Stimulated activated CD4-positive, alpha-beta T cell treated with anti-CD3 and anti-CD28 coated beads, Interleukin-12 subunit alpha, Interleukin-12 subunit beta, amount 100 ng/mL, for 24 hours (primary cell): ENCODE results near the gene MUC13.

Experiments used
- DNase-seq, 2 experiments: peaks; one replicate each; pipeline ENCODE4 v3.0.0-alpha.2; 2020; ENCODE audit warnings: low read depth in 2 of 2

The MUC13 gene

DNA sequence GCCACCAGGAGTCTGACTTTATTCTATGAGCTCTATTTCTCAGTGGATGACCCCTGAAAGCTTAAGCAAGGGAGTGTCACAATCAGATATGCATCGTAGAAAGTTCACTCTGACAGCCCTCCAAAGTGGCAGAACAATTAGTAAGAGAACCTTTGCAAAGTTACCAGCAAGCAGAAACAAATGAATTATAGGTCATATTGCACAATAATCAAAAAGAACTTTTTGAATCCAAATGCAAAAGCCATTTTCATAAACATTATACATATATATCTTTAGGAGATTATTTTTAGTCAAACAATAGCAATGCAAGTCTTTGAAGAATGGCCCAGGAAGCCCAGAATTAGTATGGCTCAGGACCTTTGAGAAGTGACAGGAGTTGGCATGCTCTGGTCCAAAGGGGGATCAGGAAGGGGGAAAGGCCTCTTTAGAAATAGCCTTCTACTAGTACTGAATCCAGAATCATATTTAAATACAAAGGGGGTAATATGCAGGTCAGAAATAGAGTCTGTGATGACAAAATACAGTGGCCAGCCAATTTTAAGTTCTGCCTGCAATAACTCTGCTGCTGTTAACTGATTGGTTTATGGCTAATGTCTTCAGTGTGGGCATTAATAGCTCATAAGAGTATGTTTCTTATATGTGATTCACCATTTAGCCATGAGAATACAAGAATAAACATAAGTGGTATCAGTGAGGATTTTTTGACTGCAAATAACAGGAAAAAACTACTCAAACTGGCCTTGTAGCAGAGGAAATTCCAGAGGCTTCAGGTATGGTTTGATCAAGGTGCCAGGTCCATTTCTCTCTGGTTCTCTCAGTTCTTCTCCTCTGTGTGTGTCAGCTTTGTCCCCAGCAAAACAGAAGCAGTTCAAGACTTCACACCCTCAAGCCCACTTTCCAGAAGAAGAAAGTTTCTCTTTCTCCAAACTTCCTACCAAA is 30.4 kb downstream of the MUC13 start:
- no peak for DNase-seq

DNA sequence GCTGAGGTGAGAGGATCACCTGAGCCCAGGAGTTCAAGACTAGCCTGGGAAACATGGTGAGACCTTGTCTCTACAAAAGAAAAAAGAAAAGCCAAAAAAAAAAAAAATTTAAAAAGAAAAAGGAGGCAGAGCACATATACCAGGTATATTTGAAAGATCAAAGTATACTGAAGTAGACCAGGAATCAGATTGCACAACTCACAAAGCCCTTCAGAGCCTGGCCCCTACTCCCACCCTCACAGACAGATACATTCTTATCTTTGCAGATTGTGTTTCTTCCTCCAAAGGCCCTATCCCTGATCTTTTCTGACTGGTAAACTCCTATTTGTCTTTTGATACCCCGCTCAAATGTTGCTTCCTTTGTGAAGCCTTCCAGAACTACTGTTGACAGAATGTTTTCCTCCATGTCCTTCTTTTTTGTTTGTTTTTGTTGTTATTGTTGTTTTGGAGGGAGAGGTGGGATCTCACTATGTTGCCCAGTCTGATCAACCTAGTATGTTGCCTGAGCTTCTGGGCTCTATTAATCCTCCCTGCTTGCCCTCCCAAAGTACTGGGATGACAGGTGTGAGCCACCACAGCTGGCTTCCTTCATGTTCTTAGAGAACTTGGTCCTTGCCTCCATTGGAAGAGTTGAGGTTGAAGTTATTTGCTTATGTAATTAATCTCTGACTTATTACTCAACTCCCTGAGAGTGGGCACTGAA is 37.6 kb downstream of the MUC13 start:
- DNase-seq: no peak

DNA sequence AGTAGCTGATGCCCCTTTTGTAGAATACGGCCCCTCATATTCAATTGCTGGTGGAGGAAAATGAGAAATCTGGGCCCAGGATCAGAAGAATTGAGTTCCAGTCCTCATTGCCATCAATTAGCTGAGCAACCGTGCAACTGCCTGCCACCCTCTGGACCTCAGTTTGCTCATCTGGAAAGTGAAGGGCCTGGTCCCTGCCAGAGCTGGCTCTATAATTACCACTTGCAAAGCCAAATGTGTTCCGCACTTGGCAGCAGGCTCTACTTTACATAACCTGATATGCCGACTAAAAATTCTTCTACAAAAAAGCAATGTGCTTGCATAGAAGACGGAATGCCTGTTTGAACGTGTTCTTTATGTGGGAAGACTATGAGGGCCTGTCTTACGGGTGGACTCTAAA is 38.8 kb downstream of the MUC13 start:
- no peak for DNase-seq

DNA sequence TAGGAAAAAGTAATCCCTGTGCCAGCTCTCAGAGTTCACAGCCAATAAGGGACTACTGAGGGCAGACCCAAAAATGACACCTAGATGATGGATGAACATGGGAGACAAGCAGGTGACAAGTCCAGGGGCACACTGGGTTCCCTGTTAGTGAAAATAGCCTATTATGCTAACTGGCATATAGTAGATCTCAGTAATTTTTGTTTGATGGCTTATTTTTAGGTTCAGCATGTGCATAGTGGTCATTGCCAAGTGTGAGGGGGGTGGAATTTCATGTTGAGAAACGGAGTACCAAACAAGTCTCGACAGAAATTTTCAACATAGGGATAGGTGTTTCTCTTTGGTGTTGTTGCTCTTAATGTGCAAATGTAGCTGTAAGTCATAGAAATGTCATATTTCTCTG is 41.0 kb downstream of the MUC13 start:
- no peak for DNase-seq

DNA sequence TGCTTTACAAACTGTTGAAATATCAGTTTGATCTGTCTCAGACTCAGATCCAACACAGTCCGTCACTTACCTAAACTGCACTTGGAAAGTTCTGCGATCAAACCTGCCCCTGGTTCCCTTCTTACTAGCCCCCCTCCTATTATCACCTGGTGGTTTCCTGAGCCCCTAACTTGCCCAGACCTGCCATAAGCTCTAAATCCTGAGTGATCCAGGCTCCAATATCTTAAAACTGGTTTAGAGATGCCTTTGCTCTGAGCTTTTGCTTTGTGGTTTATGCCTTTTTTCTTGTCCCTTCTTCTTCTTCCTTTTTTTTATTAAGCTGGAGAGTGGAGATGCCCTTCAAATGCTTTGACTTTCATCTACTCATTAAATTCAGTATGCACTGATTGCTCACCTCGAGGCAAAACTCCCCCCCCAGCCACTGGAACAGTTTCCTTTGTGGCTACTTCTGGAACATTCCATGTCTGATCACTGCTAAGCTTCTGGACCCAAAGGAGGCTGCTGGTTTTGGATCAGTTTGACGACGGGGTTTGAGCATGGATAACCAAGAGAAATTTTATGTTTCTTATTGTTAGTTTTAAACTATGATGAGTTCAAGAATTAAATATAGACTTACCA is 43.9 kb downstream of the MUC13 start:
- DNase-seq: no peak

DNA sequence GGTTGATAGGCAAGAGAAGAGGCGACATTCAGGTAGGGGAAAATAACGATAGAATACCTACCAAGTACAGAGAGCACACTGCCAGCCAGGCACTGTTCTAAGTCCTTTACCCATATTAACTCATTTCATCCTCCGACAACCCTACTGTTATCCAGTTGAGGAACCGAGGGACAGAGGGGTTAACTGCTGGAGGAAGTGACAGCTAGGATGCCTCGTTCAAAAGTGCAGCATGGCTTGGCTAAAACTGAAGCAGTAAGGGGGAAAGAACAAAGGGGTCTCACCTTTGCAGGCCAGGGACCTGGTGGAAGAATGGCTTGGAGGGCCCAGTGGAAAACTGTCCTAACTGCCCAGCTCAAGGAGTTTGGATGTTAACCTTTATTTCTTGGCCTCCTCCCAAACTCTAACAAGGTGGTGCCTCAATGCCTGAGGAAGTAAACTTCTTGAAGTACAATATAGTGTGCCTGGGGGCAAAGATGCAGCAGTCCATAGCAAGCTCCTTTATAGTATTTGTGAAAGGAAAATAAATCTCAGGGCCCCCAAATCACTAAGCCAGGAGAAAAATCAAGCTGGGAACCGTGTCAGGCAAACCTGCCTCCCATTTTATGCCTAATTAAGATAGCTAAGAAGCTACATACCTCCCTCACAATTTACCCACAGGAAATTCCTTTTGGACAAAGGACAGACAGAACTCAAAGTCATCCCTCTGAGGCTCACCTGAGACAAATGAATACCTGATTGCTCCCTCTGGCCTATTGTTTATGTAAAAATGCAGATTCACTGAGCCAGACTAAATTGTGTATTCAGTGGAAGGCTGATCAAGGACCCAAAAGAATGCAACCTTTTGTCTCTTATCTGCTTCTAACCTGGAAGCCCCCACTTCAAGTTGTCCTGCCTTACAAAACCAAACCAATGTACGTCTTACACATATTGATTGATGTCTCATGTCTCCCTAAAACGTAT is 45.8 kb downstream of the MUC13 start:
- DNase-seq: no peak

DNA sequence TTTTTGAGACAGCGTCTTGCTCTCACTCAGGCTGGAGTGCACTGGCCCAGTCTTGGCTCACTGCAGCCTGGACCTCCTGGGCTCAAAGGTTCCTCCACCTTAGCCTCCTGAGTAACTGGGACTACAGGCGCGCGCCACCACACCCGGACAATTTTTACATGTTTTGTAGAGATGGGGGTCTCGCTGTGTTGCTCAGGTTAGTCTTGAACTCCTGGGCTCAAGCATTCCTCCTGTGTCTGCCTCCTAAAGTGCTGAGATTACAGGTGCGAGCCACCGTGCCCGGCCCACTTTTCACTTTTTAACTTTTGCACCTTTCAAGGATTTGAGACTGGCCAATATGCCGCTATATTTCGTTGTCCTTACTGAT is 46.6 kb downstream of the MUC13 start:
- no peak for DNase-seq

DNA sequence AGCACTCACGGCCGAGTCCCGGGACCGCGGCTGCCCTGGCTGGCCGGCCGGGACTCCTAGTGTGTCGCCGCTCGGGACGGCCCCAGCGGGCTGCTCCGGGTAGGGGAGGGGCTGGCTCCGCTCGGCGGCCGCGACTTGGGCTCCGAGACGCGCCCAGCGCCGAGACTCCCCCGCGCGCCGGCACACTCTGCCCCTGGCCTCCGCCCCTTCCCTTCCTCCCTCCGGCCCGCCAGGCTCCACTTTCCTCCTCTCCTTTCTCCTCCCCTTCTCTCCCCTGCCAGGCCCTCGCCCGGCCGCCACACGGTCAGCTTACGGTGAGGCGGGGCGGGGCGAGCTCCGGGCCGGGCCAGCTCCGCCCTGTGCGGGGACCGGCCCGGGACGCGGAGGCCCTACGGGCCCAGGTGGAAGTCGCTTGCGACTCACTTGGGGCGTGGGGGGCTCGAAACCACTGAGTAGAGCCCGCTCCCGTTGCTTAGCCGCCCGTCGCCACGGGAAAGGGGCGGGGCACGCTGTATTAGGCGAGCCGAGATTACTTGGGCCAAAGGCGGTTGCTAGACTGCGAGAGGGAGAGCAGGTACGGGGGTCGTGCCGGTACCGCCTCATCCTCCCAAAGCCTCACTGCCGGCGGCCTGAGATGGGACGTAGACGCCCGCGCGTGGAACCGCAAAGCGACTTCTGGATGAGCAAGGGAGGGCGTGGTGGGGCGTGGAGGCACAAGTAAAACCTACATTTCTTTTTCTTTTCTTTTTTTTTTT is 47.2 kb downstream of the MUC13 start, which contains the start of gene ITGB5:
ITGB5 (minus strand) TSS at position 189 of the 755 bp plus-strand sequence. CDS start 365 bp downstream, outside the sequence.
- DNase-seq: peak in 1 of 2 experiments; percentile 13

DNA sequence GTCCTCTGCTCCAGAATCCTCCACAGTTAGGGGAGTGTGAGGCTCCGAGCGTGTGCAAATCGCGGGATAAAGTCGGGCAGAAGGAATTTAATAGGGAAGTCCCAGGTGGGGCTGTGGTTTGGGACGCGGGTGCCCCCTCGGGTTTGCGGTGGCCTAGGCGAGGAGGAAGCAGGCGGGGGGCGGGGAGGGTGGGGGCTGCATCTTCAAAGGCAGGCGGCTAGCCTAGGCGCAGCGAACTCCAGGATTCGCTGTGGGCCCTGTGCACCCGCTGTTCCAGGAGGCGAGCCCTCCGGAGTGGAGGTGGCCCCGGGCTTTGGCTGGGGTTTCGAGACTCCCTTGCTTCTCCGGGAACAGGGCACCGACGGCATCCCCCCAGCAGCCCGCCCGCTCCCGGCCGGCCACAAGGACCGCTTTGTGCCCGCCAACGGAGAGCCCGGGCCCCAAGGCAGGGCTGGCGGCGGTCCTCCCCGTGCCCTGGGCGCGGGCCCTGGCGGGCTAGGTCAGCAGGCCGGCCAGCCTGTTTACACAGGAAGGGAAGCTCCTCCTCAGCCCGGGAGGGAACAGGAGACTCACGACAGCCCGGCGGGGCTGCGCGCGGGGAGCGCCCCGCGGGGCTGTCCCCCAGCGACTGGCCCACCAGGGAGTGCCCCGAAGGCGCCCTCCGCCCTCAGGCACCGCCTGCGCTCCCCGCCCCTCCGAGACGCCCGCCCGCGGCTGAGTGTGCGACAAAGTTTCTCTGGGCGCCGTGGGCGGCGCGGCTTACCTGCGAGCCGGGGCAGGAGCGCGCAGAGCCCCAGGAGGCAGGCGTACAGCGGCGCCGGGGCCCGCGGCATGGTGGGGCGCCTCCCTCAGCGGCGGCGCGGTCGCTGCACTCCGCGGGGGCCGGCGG is 48.1 kb downstream of the MUC13 start:
- DNase-seq: peak in 1 of 2 experiments; percentile 26

DNA sequence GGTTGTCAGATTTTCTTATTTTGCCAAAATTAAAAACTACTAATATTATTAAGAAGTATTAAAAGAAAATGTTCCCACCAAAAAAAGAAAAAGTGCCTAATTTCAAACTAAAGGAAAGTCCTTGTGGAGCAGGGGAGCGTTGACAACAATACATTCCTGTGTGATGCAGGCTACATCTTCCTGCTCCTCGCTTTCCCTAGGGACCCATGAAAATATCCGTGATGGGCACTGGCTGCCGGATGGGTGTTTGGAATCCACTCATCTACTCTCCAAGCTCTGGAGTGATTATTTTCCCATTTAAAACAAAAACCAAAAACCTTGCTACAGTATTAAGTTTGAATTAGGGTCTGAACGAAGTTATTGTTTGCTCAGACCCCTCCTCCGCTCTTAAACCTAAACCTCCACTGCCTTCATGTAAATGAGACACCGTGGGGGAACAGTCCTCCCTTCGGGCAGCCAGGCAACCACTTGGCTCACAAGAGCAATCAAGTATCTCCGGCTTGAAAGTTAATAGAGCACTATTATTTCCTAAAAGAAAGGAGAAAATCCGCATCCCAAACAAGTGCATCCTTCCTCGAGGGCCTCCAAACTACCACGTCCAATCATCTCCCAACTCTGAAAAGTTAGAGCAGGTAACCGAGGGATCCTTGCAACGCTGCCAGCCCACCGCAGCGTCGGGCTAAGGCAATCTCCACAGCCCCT is 48.9 kb downstream of the MUC13 start:
- DNase-seq: no peak

DNA sequence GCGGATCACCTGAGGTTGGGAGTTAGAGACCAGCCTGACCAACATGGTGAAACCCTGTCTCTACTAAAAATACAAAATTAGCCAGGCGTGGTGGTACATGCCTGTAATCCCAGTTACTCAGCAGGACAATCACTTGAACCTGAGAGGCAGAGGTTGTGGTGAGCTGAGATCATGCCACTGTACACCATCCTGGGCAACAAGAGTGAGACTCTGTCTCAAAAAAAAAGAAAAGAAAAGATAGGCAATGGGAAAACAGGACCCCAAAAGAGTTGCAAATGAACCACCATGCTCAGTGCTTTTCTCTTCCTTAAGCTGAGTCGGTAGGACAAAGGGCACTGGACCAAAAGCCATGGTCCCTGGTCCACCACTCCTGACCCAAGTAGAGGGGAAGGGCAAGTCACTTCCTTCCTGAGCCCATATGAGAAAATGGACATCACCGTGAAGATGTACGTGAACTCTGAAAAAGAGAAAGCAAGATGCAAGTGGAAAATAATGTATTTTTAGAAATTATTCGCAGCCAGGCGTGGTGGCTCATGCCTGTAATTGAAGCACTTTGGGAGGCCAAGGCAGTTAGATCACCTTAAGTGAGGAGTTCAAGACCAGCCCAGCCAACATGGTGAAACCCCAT is 50.0 kb downstream of the MUC13 start:
- no peak for DNase-seq

DNA sequence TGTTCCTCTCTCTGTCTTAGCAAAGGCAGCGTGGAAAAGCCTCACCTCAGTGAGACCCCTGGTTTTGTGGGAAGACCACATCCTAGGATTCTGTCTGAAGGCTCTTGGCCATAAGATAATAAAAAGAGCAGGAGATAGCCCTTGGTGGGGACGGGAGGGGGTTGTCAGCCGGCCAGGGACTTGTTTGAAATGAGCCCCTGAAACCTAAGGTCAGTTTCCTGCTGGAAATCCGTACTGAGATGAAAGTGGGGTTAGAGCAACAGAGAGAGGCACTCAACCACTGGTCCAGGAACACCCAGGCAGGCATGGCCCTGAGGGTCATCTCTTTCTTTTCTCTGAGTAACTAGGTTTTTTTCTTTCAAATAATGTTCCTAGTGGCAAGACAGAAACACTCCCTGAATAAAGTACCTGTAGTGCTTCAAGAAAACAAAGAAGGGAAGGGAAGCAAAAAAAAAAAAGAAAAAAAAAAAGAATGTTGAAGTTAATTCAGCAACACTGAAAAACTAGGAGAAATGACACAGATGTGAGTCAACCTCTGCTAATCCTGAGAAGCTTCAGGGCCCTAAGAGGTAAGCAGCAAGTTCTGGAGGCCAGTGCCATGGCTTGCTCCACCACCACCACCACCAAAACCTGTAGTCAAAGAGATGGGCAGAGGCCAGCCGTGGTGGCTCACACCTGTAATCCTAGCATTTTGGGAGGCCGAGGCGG is 50.6 kb downstream of the MUC13 start:
- DNase-seq: no peak

DNA sequence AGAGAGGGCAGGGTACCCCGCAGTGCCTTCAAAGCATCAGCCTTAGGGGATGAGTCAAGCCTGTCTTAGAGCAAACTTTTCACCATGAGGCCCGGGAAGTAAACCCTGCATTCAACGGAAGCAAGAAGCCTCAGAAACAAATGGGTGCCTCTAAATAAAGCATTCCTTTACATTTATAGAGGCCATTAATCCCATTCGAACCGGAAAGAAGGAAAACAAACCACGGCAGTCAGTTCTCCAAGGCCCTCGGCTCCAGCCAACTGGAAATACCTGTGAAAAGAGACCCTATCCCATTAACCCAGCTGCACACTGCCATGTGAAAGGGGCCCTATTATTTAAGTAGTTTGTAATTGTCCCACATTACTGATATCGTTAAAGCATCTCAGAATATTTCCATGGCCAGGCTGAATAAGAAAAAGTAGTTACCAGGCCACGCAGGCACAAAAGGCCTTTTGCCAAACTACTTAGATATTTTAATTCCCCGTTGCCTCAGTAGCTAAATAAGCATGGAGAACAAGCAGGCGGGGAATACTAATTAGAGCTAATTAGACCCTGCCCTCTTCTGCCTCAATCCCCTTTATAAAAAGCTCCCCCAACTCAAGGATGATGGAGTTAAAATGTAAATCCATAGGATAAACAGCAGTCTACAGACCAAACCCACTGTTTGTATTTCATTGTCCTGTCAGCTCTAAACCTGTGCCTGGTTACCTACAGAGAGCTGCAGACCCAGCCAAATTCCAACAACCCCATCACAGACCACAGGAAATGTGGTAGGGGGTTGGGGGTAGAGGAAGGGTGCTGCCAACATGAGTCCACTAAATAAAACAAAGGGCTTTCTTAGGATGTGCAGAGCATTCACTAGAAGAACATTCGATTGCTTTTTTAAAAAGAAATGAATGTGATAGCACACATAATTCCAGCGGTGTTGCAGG is 51.5 kb downstream of the MUC13 start:
- no peak for DNase-seq

DNA sequence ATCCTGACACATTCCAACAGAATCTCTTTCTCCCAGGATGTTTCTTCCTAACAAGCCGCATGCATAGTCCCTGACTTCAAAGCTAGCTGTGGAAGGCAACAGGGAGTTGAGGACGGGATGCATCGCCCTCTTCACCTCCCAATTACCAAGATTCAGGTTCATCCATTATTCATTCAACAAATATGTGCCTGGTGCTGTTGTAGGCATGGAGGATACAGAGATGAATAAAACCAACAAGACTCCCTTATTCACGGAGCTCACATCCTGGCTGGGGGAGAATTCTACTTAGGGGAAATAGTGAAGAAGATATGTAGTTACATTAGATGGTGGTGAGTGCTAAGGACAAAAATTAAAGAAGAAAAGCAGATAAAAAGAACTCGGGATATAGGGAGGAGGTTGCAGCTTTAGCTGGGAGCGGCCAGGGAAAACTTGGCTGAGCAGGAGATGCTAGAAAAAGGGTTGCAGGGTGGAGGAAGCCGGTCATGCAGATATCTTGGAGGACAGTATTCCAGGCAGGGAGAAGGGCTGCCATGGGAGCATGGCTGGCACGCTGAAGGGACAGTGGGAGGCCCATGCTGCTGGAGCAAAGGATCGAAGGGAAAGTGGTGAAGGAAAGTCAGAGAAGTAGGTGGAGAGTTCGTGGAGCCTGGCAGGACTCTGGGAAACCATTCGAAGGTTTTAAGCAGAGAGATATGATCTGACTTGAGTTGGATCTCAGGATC is 52.4 kb downstream of the MUC13 start:
- DNase-seq: no peak

DNA sequence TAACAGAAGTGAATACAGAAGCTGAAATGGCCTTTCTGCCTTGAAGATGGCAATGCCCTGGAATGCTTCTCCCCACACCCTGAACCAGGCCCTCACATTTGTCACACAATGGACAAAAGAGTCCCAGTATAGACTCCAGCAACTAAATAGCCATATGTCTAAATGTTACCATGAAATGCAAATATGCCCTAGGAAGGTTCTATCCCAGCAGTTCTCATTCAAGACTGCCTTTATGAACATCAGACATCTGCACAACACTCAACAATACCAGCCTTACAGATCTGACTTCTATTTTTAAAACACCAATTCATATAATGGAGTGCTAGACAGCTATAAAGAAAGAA is 55.2 kb downstream of the MUC13 start:
- no peak for DNase-seq
